GM12878 (cell line): ENCODE data around the gene ATP5F1B. TPM values are rescaled to one million over a fixed set of nuclear protein-coding genes. Genes with fewer than 3 reads are reported as not detected.
A peak's percentile ranks its signal among the peaks of the same experiment; 100 is the strongest.

ENCODE experiments used
- ATF7 ChIP-seq: fragments of 450-650 bp; IDR thresholded peaks from 2 replicates; pipeline ENCODE4 v1.6.1; 2016; ENCODE audit warnings: low read depth, mild to moderate bottlenecking
- BHLHE40 ChIP-seq, 2 experiments: fragments of 450-650 bp in 1 of 2; IDR thresholded peaks; 2 replicates each; pipeline ENCODE4 v1.6.1; 2011 to 2017; ENCODE audit warnings: low read depth in 2 of 2, borderline replicate concordance in 1 of 2, improper control_type of control experiment in 1 of 2, low read length in 1 of 2, mild to moderate bottlenecking in 1 of 2
- CBFB ChIP-seq: IDR thresholded peaks from 2 replicates; pipeline ENCODE4 v1.6.1; 2016; ENCODE audit warnings: antibody characterized with exemption, low read depth
- CBX3 ChIP-seq: fragments of 200-600 bp; sonication (generic); IDR thresholded peaks from 2 replicates; pipeline ENCODE4 v1.6.1; 2016; ENCODE audit warnings: low read depth, borderline replicate concordance
- CEBPB ChIP-seq, 2 experiments: fragments of 150-350 bp in 1 of 2; IDR thresholded peaks; 2 replicates each; pipeline ENCODE4 v1.6.1; 2012 to 2014; ENCODE audit warnings: low read depth in 2 of 2, low read length in 2 of 2, borderline replicate concordance in 1 of 2, inconsistent platforms in 1 of 2
- CHD2 ChIP-seq: IDR thresholded peaks from 2 replicates; pipeline ENCODE4 v1.6.1; 2011; ENCODE audit warnings: low read depth, low read length, improper control_type of control experiment, borderline replicate concordance
- ELK1 ChIP-seq: IDR thresholded peaks from 2 replicates; pipeline ENCODE4 v1.6.1; 2012; ENCODE audit warnings: low read depth, low read length, improper control_type of control experiment
- GABPA ChIP-seq: IDR thresholded peaks from 2 replicates; pipeline ENCODE4 v1.6.1; 2014; ENCODE audit warnings: antibody characterized with exemption, low read depth, mild to moderate bottlenecking, inconsistent platforms
- HDAC2 ChIP-seq: fragments of 200-600 bp; sonication (generic); IDR thresholded peaks from 2 replicates; pipeline ENCODE4 v1.6.1; 2017
- IKZF2 ChIP-seq, 2 experiments: fragments of 450-650 bp; IDR thresholded peaks; 2 replicates each; pipeline ENCODE4 v1.6.1; 2017; ENCODE audit warnings: mild to moderate bottlenecking in 2 of 2, moderate library complexity in 2 of 2
- IRF4 ChIP-seq: IDR thresholded peaks from 2 replicates; pipeline ENCODE4 v1.6.1; 2011; ENCODE audit warnings: low read depth, low read length
- JUNB ChIP-seq: IDR thresholded peaks from 2 replicates; pipeline ENCODE4 v1.6.1; 2016; ENCODE audit warnings: antibody characterized with exemption, mild to moderate bottlenecking
- KLF5 ChIP-seq: fragments of 450-650 bp; IDR thresholded peaks from 2 replicates; pipeline ENCODE4 v1.6.1; 2014; ENCODE audit warnings: mild to moderate bottlenecking; ENCODE audit not compliant: partially characterized antibody
- NBN ChIP-seq: fragments of 450-650 bp; IDR thresholded peaks from 2 replicates; pipeline ENCODE4 v1.6.1; 2016
- NFYA ChIP-seq: IDR thresholded peaks from 2 replicates; pipeline ENCODE4 v1.6.1; 2011; ENCODE audit warnings: low read depth, mild to moderate bottlenecking, low read length, improper control_type of control experiment, borderline replicate concordance
- NR2C2 ChIP-seq: IDR thresholded peaks from 2 replicates; pipeline ENCODE4 v1.6.1; 2011; ENCODE audit warnings: borderline replicate concordance, low read depth; ENCODE audit not compliant: control insufficient read depth, insufficient read length
- SREBF1 ChIP-seq: IDR thresholded peaks from 2 replicates; pipeline ENCODE4 v1.6.1; 2012; ENCODE audit warnings: mild to moderate bottlenecking, low read length
- SUZ12 ChIP-seq: fragments of 200-600 bp; sonication (generic); IDR thresholded peaks from one replicate; pipeline ENCODE4 v1.6.1; 2018; ENCODE audit warnings: antibody characterized with exemption, mild to moderate bottlenecking; ENCODE audit not compliant: unreplicated experiment
- TCF12 ChIP-seq: IDR thresholded peaks from 2 replicates; pipeline ENCODE4 v1.6.1; 2011; ENCODE audit warnings: low read depth, mild to moderate bottlenecking, low read length
- USF2 ChIP-seq: IDR thresholded peaks from 2 replicates; pipeline ENCODE4 v1.6.1; 2011; ENCODE audit warnings: low read depth, low read length, improper control_type of control experiment, borderline replicate concordance
- ZBED1 ChIP-seq: IDR thresholded peaks from 2 replicates; pipeline ENCODE4 v1.6.1; 2016; ENCODE audit warnings: borderline replicate concordance
- ZSCAN29 ChIP-seq: fragments of 450-650 bp; IDR thresholded peaks from 2 replicates; pipeline ENCODE4 v1.6.1; 2017; ENCODE audit warnings: mild to moderate bottlenecking, moderate library complexity
- polyA plus RNA-seq, 11 experiments: library from polyadenylated mRNA; depleted of rRNA in 4 of 11; unstranded in 6 of 11; stranded (reverse) in 5 of 11; fragments of >200 nt; fragmentation: Nextera tagmentation in 4 of 11; fragmentation: Illumina TruSeq in 1 of 11; extraction: Ambion mirVana in 4 of 11; extraction: Trizol in 1 of 11; gene quantifications; 1 replicate in 1 of 11; 2 replicates in 10 of 11; pipeline versions ENCODE4 v1.2.1 to v1.2.3, GENCODE V29; 2011 to 2016; ENCODE audit warnings: inconsistent platforms in 2 of 11, missing spikeins in 2 of 11, low read depth in 1 of 11
- total RNA-seq, 4 experiments: library from RNA; depleted of rRNA in 3 of 4; stranded (reverse); fragments of >200 nt in 3 of 4; fragmentation: Illumina TruSeq in 1 of 4; extraction: Trizol in 1 of 4; gene quantifications; 2 replicates each; pipeline versions ENCODE4 v1.2.1 to v1.2.3, GENCODE V29; 2013 to 2021
- TF ChIP-seq, protein P1 (sequence below): fragments of 450-650 bp; IDR thresholded peaks from 2 replicates; pipeline ENCODE4 v1.6.1; 2017; ENCODE audit warnings: low read depth, mild to moderate bottlenecking, moderate library complexity
- TF ChIP-seq, protein P2 (sequence below): fragments of 450-650 bp; IDR thresholded peaks from 2 replicates; pipeline ENCODE4 v1.6.1; 2016; ENCODE audit warnings: mild to moderate bottlenecking

The ATP5F1B gene
- total and polyA plus RNA-seq, 10 of the 15 experiments (the other 5 are each of a cell fraction or from before 2014, with no cell fraction given), result 671 to 1,908 (median 1,031) TPM

- no peak for TF ChIP-seq NR2C2
- peak; percentile 49 for TF ChIP-seq NFYA
- peak; percentile 57 to 66; a peak in 3 of 4 replicates for TF ChIP-seq IKZF2 (IDR thresholded peaks at IDR 0.05)
- no peak for TF ChIP-seq ZSCAN29
- peak; percentile 81; the same call in 1 of the 2 replicates for TF ChIP-seq TCF12
- TF ChIP-seq ATF7, result peak; percentile 86
- TF ChIP-seq NBN, result peak; percentile 68
- no peak for TF ChIP-seq ELK1
- no peak for TF ChIP-seq CEBPB (IDR thresholded peaks at IDR 0.05; ENCODE audit: borderline replicate concordance in 1 of 2, low read depth in 2 of 2, low read length in 2 of 2)
- TF ChIP-seq CBX3, result no peak
- no peak for TF ChIP-seq SUZ12
- TF ChIP-seq SREBF1, result no peak
- TF ChIP-seq IRF4, result no peak
- TF ChIP-seq, protein P1, sequence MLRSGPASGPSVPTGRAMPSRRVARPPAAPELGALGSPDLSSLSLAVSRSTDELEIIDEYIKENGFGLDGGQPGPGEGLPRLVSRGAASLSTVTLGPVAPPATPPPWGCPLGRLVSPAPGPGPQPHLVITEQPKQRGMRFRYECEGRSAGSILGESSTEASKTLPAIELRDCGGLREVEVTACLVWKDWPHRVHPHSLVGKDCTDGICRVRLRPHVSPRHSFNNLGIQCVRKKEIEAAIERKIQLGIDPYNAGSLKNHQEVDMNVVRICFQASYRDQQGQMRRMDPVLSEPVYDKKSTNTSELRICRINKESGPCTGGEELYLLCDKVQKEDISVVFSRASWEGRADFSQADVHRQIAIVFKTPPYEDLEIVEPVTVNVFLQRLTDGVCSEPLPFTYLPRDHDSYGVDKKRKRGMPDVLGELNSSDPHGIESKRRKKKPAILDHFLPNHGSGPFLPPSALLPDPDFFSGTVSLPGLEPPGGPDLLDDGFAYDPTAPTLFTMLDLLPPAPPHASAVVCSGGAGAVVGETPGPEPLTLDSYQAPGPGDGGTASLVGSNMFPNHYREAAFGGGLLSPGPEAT, result peak; percentile 54; the same call in 1 of the 2 replicates
- TF ChIP-seq ZBED1, result peak; percentile 42; the same call in 1 of the 2 replicates
- no peak for TF ChIP-seq JUNB
- TF ChIP-seq, protein P2, sequence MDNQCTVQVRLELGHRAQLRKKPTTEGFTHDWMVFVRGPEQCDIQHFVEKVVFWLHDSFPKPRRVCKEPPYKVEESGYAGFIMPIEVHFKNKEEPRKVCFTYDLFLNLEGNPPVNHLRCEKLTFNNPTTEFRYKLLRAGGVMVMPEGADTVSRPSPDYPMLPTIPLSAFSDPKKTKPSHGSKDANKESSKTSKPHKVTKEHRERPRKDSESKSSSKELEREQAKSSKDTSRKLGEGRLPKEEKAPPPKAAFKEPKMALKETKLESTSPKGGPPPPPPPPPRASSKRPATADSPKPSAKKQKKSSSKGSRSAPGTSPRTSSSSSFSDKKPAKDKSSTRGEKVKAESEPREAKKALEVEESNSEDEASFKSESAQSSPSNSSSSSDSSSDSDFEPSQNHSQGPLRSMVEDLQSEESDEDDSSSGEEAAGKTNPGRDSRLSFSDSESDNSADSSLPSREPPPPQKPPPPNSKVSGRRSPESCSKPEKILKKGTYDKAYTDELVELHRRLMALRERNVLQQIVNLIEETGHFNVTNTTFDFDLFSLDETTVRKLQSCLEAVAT, result peak; percentile 76
- peak; percentile 16 to 83; a peak in 3 of 4 replicates for TF ChIP-seq BHLHE40 (IDR thresholded peaks at IDR 0.05; ENCODE audit: borderline replicate concordance in 1 of 2, low read depth in 2 of 2, low read length in 1 of 2)
- TF ChIP-seq HDAC2, result no peak
- no peak for TF ChIP-seq USF2
- peak; percentile 92 for TF ChIP-seq GABPA
- peak; percentile 97 for TF ChIP-seq KLF5
- peak; percentile 98 for TF ChIP-seq CHD2
- TF ChIP-seq CBFB, result peak; percentile 98; the same call in 1 of the 2 replicates
Observed at GRCh38 chr12:56645717-56646446, at the start of gene ATP5F1B (continued).
